ENCODE measurements around the gene UGT1A8. TPM values are rescaled to one million over a fixed set of nuclear protein-coding genes. Genes with fewer than 3 reads are reported as not detected.

UGT1A8 gene
- total RNA-seq, 1 experiment from 2014 or later = not detected

DNA sequence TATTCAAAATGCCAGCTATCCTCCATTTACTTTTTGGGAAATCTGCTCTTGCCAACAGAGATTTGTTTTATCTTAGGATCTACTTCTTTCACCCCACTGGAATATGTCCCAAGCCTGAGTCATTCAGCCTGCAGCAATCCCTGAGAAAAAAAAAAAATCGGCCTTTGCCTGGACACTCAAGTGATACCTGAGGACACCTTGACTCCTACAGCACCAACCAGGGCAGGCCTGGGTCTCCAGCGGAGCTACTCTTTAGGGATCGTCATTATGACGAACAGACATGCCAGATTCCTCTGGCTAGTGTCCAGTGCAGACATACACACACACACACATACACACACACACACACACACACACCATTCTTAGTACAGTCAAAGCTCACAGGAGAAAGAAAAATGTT is 73.0 kb downstream of the UGT1A8 start:
- TF ChIP-seq MAX (IDR thresholded peaks at IDR 0.05) (no peak), ZNF274 (IDR thresholded peaks at IDR 0.05; ENCODE audit: low read depth, low read length) (no peak), EZH2phosphoT487 (IDR thresholded peaks at IDR 0.05; ENCODE audit: borderline replicate concordance) (no peak), REST (IDR thresholded peaks at IDR 0.05; ENCODE audit: low read depth) (no peak), EGR1 (IDR thresholded peaks at IDR 0.05; ENCODE audit: low read depth) (no peak), CBX3 (IDR thresholded peaks at IDR 0.05; ENCODE audit: low read depth) (no peak), POLR2AphosphoS5 (IDR thresholded peaks at IDR 0.05; ENCODE audit: low read depth, low read length) (no peak), FOSL1 (IDR thresholded peaks at IDR 0.05; ENCODE audit: low read depth) (no peak)
- H4K20me1 ChIP-seq (ENCODE audit: insufficient read depth) = no peaks in the 10 kb centered on the region
- no peak overlapping the region for H3K9ac ChIP-seq (ENCODE audit: low read length)
- no TSS peak for BruUV-seq (replicated peaks)
- no peaks in the 10 kb centered on the region for H3K79me2 ChIP-seq (ENCODE audit: insufficient read depth, low read length)
- no peak for ATAC-seq
- no peak overlapping the region for H2AFZ ChIP-seq (ENCODE audit: low read depth, low read length, poor library complexity, severe bottlenecking)
- no peak overlapping the region for H3K27ac ChIP-seq (ENCODE audit: low read depth, low read length)
- H3K36me3 ChIP-seq (ENCODE audit: control insufficient read depth in 1 of 2, insufficient read depth in 2 of 2, low read length in 2 of 2) = no peaks in the 10 kb centered on the region
- intact Hi-C loops (cut with micrococcal nuclease) = no loop called here
- no peaks in the 10 kb centered on the region for H3K9me2 ChIP-seq (ENCODE audit: insufficient read depth)
- H3K4me1 ChIP-seq (ENCODE audit: control insufficient read depth in 1 of 2, insufficient read depth in 2 of 2, low read length in 2 of 2) = no peaks in the 10 kb centered on the region
- H3K27me3 ChIP-seq (ENCODE audit: insufficient read depth, low read length) = no peaks in the 10 kb centered on the region
- H3K9me3 ChIP-seq (ENCODE audit: control insufficient read depth in 1 of 2, insufficient read depth in 1 of 2, low read depth in 1 of 2, low read length in 2 of 2) = no peaks in the 10 kb centered on the region
- H3K4me2 ChIP-seq (ENCODE audit: low read length) = no peak overlapping the region
- H3K4me3 ChIP-seq (replicated peaks in 1 of 2; ENCODE audit: low read depth in 1 of 2, low read length in 2 of 2) = no peak overlapping the region
- ChIA-PET RAD21 (ENCODE audit: low non-redundant PET in 1 of 2, low total read pairs in 2 of 2, uncharacterized antibody in 2 of 2, unreplicated experiment in 2 of 2) (no interaction called here), CTCF (no interaction called here), POLR2A (no interaction called here)
- no peak for DNase-seq (ENCODE audit: low read depth, low spot score)
